MM.1S (cell line): ENCODE results near the gene USP24.

Source experiments
- DNase-seq: peaks from one replicate; pipeline ENCODE4 v3.0.0-alpha.2; 2015
- H2AFZ ChIP-seq: fragments of 300-600 bp; sonication (generic); 2 replicates; pipeline ENCODE4 v1.6.0; 2016; ENCODE audit warnings: antibody characterized with exemption, low read length
- H3F3A ChIP-seq: fragments of 300-600 bp; sonication (generic); 2 replicates; pipeline ENCODE4 v1.6.1; 2016; ENCODE audit warnings: mild to moderate bottlenecking, antibody characterized with exemption, low read length, moderate library complexity, mixed read lengths; ENCODE audit not compliant: insufficient read depth
- H3K27ac ChIP-seq: fragments of 300-600 bp; sonication (generic); 2 replicates; pipeline ENCODE4 v1.5.1; 2016; ENCODE audit warnings: mild to moderate bottlenecking, low read length
- H3K27me3 ChIP-seq: fragments of 300-600 bp; sonication (generic); replicated peaks from 2 replicates; pipeline ENCODE4 v1.6.0; 2016; ENCODE audit warnings: low read length; ENCODE audit not compliant: insufficient read depth
- H3K36me3 ChIP-seq: fragments of 300-600 bp; sonication (generic); replicated peaks from 2 replicates; pipeline ENCODE4 v1.6.1; 2016; ENCODE audit warnings: mild to moderate bottlenecking, low read length, mixed read lengths; ENCODE audit not compliant: insufficient read depth
- H3K4me1 ChIP-seq: fragments of 300-600 bp; sonication (generic); 2 replicates; pipeline ENCODE4 v1.6.1; 2016; ENCODE audit warnings: low read length, mixed read lengths
- H3K4me2 ChIP-seq: fragments of 300-600 bp; sonication (generic); 2 replicates; pipeline ENCODE4 v1.6.0; 2016; ENCODE audit warnings: low read depth, low read length
- H3K4me3 ChIP-seq: fragments of 300-600 bp; sonication (generic); 2 replicates; pipeline ENCODE4 v1.5.1; 2016; ENCODE audit warnings: low read length, mixed read lengths
- H3K79me2 ChIP-seq: fragments of 300-600 bp; sonication (generic); 2 replicates; pipeline ENCODE4 v1.6.1; 2016; ENCODE audit warnings: mixed run types, low read length, mixed read lengths
- H3K9ac ChIP-seq: fragments of 300-600 bp; sonication (generic); 2 replicates; pipeline ENCODE4 v1.6.1; 2016; ENCODE audit warnings: low read length, mixed read lengths
- H3K9me2 ChIP-seq: fragments of 300-600 bp; sonication (generic); replicated peaks from 2 replicates; pipeline ENCODE4 v1.6.1; 2016; ENCODE audit warnings: mild to moderate bottlenecking, low read length, mixed read lengths; ENCODE audit not compliant: insufficient read depth
- H3K9me3 ChIP-seq: fragments of 300-600 bp; sonication (generic); replicated peaks from 2 replicates; pipeline ENCODE4 v1.6.1; 2016; ENCODE audit warnings: mild to moderate bottlenecking, low read length, mixed read lengths; ENCODE audit not compliant: insufficient read depth
- H4K20me1 ChIP-seq: fragments of 300-600 bp; sonication (generic); 2 replicates; pipeline ENCODE4 v1.6.1; 2016; ENCODE audit warnings: mild to moderate bottlenecking, low read length, moderate library complexity, mixed read lengths; ENCODE audit not compliant: insufficient read depth
- CTCF ChIP-seq: fragments of 300-600 bp; sonication (generic); IDR thresholded peaks from 2 replicates; pipeline ENCODE4 v1.5.1; 2016; ENCODE audit warnings: antibody characterized with exemption, low read length, mixed read lengths
- EZH2 ChIP-seq: fragments of 300-600 bp; sonication (generic); optimal IDR thresholded peaks from 2 replicates; pipeline ENCODE3; 2017; ENCODE audit warnings: low read depth, mild to moderate bottlenecking, antibody characterized with exemption, low read length, mixed read lengths
- EZH2phosphoT487 ChIP-seq: fragments of 300-600 bp; sonication (generic); IDR thresholded peaks from 2 replicates; pipeline ENCODE4 v1.6.1; 2018; ENCODE audit warnings: antibody characterized with exemption, low read length

Gene USP24

GRCh38 chr1:55092475-55092874 is 122.7 kb downstream of the USP24 start:
- Histone ChIP-seq H3K4me1 (no peaks in the 10 kb centered on the region), H3K9me3 (no peaks in the 10 kb centered on the region), H3K79me2 (no peaks in the 10 kb centered on the region), H3F3A (no peaks in the 10 kb centered on the region), H3K9ac (no peak overlapping the region), H3K27ac (no peak overlapping the region), H3K9me2 (no peaks in the 10 kb centered on the region), H3K27me3 (no peaks in the 10 kb centered on the region), H3K4me2 (no peak overlapping the region), H4K20me1 (0 out of 2 replicates have a peak, but pooled peaks cover 3% of the 10 kb centered on the region), H3K36me3 (peaks cover 4% of the 10 kb centered on the region; the same call in 1 of the 2 replicates), H3K4me3 (no peak overlapping the region), H2AFZ (no peak overlapping the region)
- TF ChIP-seq CTCF, result no peak
- no peak for TF ChIP-seq EZH2phosphoT487
- no peak for TF ChIP-seq EZH2
- no peak for DNase-seq

GRCh38 chr1:55089683-55090082 is 125.5 kb downstream of the USP24 start:
- Histone ChIP-seq H2AFZ (no peak overlapping the region), H3K36me3 (peaks cover 4% of the 10 kb centered on the region; the same call in 1 of the 2 replicates)

DNA sequence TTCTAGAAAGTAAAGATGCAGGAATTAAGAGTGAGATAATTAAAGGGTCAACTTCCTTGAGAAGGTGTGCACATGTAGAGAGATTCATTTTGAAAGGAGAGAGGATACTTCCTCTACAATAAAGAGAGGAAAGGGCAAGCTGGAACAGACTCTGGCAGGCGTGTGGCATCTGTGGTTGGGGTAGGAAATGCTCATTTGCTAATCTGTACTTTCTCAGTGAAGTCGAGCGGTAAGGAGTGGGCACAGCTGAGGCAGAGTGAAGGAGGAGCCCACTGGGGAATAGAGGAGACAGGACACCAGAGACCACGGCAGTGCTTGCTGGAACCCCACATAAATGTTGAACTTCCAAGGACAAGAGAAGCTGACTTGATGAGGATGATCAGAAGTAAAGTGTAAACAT is 126.8 kb downstream of the USP24 start:
- Histone ChIP-seq H3K27me3 (no peaks in the 10 kb centered on the region), H3F3A (no peaks in the 10 kb centered on the region), H3K27ac (no peak overlapping the region), H2AFZ (no peak overlapping the region), H3K4me2 (no peak overlapping the region), H3K9me3 (no peaks in the 10 kb centered on the region), H3K79me2 (no peaks in the 10 kb centered on the region), H3K9me2 (no peaks in the 10 kb centered on the region), H3K36me3 (peaks cover 4% of the 10 kb centered on the region; the same call in 1 of the 2 replicates), H3K4me3 (no peak overlapping the region), H3K9ac (no peak overlapping the region), H4K20me1 (0 out of 2 replicates have a peak, but pooled peaks cover 3% of the 10 kb centered on the region), H3K4me1 (no peaks in the 10 kb centered on the region)
- TF ChIP-seq EZH2 (no peak), CTCF (no peak), EZH2phosphoT487 (no peak)
- no peak for DNase-seq

More at GRCh38 chr1:55089683-55090082, 125.5 kb downstream of the USP24 start:
- H3K9me2 ChIP-seq, result no peaks in the 10 kb centered on the region
- H3K4me2 ChIP-seq, result no peak overlapping the region
- TF ChIP-seq EZH2phosphoT487 (no peak), EZH2 (no peak), CTCF (no peak)
- H4K20me1 ChIP-seq, result 0 out of 2 replicates have a peak, but pooled peaks cover 3% of the 10 kb centered on the region
- no peak overlapping the region for H3K9ac ChIP-seq
- H3K4me1 ChIP-seq, result no peaks in the 10 kb centered on the region
- no peak overlapping the region for H3K27ac ChIP-seq
- no peaks in the 10 kb centered on the region for H3K27me3 ChIP-seq
- no peak overlapping the region for H3K4me3 ChIP-seq
- DNase-seq, result no peak
- no peaks in the 10 kb centered on the region for H3K9me3 ChIP-seq
- H3F3A ChIP-seq, result no peaks in the 10 kb centered on the region
- H3K79me2 ChIP-seq, result no peaks in the 10 kb centered on the region
